Fibroblast of lung (primary cell): ENCODE results near the gene PDE11A. TPM values are rescaled to one million over a fixed set of nuclear protein-coding genes. Genes with fewer than 3 reads are reported as not detected.

Experiments used
- DNase-seq, 2 donors: peaks; one replicate each; pipeline versions ENCODE4 v3.0.0 to v3.0.0-alpha.2; 2010; ENCODE audit warnings: low read depth in 2 of 2
- H2AFZ ChIP-seq: 2 replicates; pipeline ENCODE4 v1.5.1; 2012; ENCODE audit warnings: low read length, control low read depth, inconsistent platforms
- H3K27ac ChIP-seq: 2 replicates; pipeline ENCODE4 v1.5.1; 2011; ENCODE audit warnings: low read length, control low read depth; ENCODE audit not compliant: insufficient read depth
- H3K27me3 ChIP-seq: 2 replicates; pipeline ENCODE4 v1.5.1; 2011; ENCODE audit warnings: mild to moderate bottlenecking, low read length; ENCODE audit not compliant: control insufficient read depth, insufficient read depth
- H3K36me3 ChIP-seq: 2 replicates; pipeline ENCODE4 v1.5.1; 2011; ENCODE audit warnings: low read length; ENCODE audit not compliant: control insufficient read depth, insufficient read depth
- H3K4me1 ChIP-seq: 2 replicates; pipeline ENCODE4 v1.5.1; 2011; ENCODE audit warnings: low read length; ENCODE audit not compliant: control insufficient read depth, insufficient read depth; ENCODE audit errors: extremely low read depth
- H3K4me2 ChIP-seq: 2 replicates; pipeline ENCODE4 v1.5.1; 2011; ENCODE audit warnings: low read length, control low read depth; ENCODE audit not compliant: insufficient read depth; ENCODE audit errors: extremely low read depth
- H3K4me3 ChIP-seq, 4 experiments: fragments of 200-600 bp in 1 of 4; sonication (generic) in 1 of 4; replicated peaks in 1 of 4; 2 replicates each; pipeline ENCODE4 v1.5.1; 2011 to 2016; ENCODE audit warnings: low read length in 4 of 4, low read depth in 3 of 4, mild to moderate bottlenecking in 3 of 4, control low read depth in 2 of 4, inconsistent platforms in 1 of 4, mixed read lengths in 1 of 4; ENCODE audit not compliant: insufficient read depth in 1 of 4; ENCODE audit errors: control extremely low read depth in 1 of 4
- H3K79me2 ChIP-seq: 2 replicates; pipeline ENCODE4 v1.5.1; 2012; ENCODE audit warnings: mild to moderate bottlenecking, low read length, inconsistent platforms; ENCODE audit not compliant: control insufficient read depth, insufficient read depth
- H3K9ac ChIP-seq: 2 replicates; pipeline ENCODE4 v1.5.1; 2011; ENCODE audit warnings: mild to moderate bottlenecking, low read length, control low read depth; ENCODE audit not compliant: insufficient read depth
- H3K9me3 ChIP-seq: 2 replicates; pipeline ENCODE4 v1.5.1; 2012; ENCODE audit warnings: low read depth, low read length; ENCODE audit not compliant: control insufficient read depth, insufficient read depth
- H4K20me1 ChIP-seq: 2 replicates; pipeline ENCODE4 v1.5.1; 2011; ENCODE audit warnings: low read length; ENCODE audit not compliant: control insufficient read depth, insufficient read depth; ENCODE audit errors: extremely low read depth
- CTCF ChIP-seq, 2 donors: IDR thresholded peaks in 1 of 2; conservative IDR thresholded peaks in 1 of 2; 1 replicate in 1 of 2; 2 replicates in 1 of 2; pipeline ENCODE4 v1.5.1; 2011 to 2012; ENCODE audit warnings: low read length in 2 of 2, control low read depth in 1 of 2, inconsistent platforms in 1 of 2, low read depth in 1 of 2, mild to moderate bottlenecking in 1 of 2
- EZH2 ChIP-seq: IDR thresholded peaks from 2 replicates; pipeline ENCODE4 v1.5.1; 2012; ENCODE audit warnings: low read length, control low read depth, mild to moderate bottlenecking; ENCODE audit errors: missing control alignments
- polyA plus RNA-seq, 2 donors: library from polyadenylated mRNA; depleted of rRNA in 1 of 2; stranded (reverse) in 1 of 2; unstranded in 1 of 2; fragments of >200 nt; gene quantifications; 2 replicates each; pipeline ENCODE4 v1.2.1, GENCODE V29; 2011 to 2012; ENCODE audit warnings: missing spikeins in 1 of 2
- total RNA-seq: library from RNA; depleted of rRNA; stranded (reverse); fragments of >200 nt; gene quantifications from 2 replicates; pipeline ENCODE4 v1.2.1, GENCODE V29; 2014

The PDE11A gene
- total and polyA plus RNA-seq, 2 donors (not counting 1 experiment from before 2014, with no cell fraction given): 0.03 to 0.33 TPM

- TF ChIP-seq CTCF (conservative IDR thresholded peaks at IDR 0.05 in 1 of 2, IDR thresholded peaks at IDR 0.05 in 1 of 2; ENCODE audit: low read depth in 1 of 2, low read length in 2 of 2): no peak
- no peak for TF ChIP-seq EZH2
- Histone ChIP-seq H3K36me3 (no peaks in the 10 kb centered on the region), H3K4me3 (no peak overlapping the region), H3K4me2 (no peak overlapping the region), H4K20me1 (no peaks in the 10 kb centered on the region), H3K9me3 (no peaks in the 10 kb centered on the region), H3K27ac (no peak overlapping the region), H3K27me3 (no peaks in the 10 kb centered on the region), H3K9ac (no peak overlapping the region), H3K79me2 (no peaks in the 10 kb centered on the region), H3K4me1 (no peaks in the 10 kb centered on the region), H2AFZ (no peak overlapping the region)
- DNase-seq: no peak
These were observed 364.5 kb downstream of the PDE11A start for GRCh38 chr2:177708106-177708505.

GRCh38 chr2:177705511-177706173 is 366.9 kb downstream of the PDE11A start:
- Histone ChIP-seq H3K4me2 (no peak overlapping the region), H3K4me3 (no peak overlapping the region), H3K9me3 (no peaks in the 10 kb centered on the region), H3K27ac (no peak overlapping the region), H3K9ac (no peak overlapping the region), H3K4me1 (no peaks in the 10 kb centered on the region), H3K79me2 (no peaks in the 10 kb centered on the region), H3K36me3 (no peaks in the 10 kb centered on the region), H4K20me1 (no peaks in the 10 kb centered on the region), H3K27me3 (no peaks in the 10 kb centered on the region), H2AFZ (no peak overlapping the region)
- DNase-seq: no peak
- TF ChIP-seq CTCF (conservative IDR thresholded peaks at IDR 0.05 in 1 of 2, IDR thresholded peaks at IDR 0.05 in 1 of 2; ENCODE audit: low read depth in 1 of 2, low read length in 2 of 2) (no peak), EZH2 (no peak)

- DNase-seq: no peak
- Histone ChIP-seq H3K9ac (no peak overlapping the region), H3K79me2 (no peaks in the 10 kb centered on the region), H4K20me1 (no peaks in the 10 kb centered on the region), H3K36me3 (no peaks in the 10 kb centered on the region), H3K9me3 (no peaks in the 10 kb centered on the region), H3K27ac (no peak overlapping the region), H2AFZ (no peak overlapping the region), H3K27me3 (no peaks in the 10 kb centered on the region), H3K4me2 (no peak overlapping the region), H3K4me3 (no peak overlapping the region), H3K4me1 (no peaks in the 10 kb centered on the region)
- TF ChIP-seq EZH2 (no peak), CTCF (conservative IDR thresholded peaks at IDR 0.05 in 1 of 2, IDR thresholded peaks at IDR 0.05 in 1 of 2; ENCODE audit: low read depth in 1 of 2, low read length in 2 of 2) (no peak)
These were observed 369.4 kb downstream of the PDE11A start for GRCh38 chr2:177703159-177703558.
